Measurements from ENCODE around the gene UFSP2.
"Not testable (repeated sequence)": the region's sequence is repeated elsewhere in the genome, so short reads cannot be mapped to it uniquely, and the experiment has no call there.

The UFSP2 gene

DNA sequence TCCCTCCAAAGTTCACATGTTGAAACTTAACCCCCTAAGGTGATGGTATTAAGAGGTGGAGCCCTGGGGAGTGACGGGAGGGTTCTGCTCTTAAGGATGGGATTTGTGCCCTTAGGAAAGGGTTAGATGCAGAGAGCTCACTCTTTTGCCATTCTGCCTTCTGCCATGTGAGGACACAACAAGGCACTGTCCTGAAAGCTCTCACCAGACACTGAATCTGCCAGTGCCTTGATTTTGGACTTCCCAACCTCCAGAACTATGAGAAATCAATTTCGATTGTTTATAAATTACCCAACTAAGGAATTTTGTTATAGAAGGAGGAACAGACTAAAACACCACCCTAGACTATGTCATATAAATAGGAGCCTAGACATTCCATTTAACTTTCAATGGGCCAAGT lies 41.7 kb downstream of the UFSP2 start:
- no peak for DNase-seq (ENCODE audit: low read depth in 2 of 2)

DNA sequence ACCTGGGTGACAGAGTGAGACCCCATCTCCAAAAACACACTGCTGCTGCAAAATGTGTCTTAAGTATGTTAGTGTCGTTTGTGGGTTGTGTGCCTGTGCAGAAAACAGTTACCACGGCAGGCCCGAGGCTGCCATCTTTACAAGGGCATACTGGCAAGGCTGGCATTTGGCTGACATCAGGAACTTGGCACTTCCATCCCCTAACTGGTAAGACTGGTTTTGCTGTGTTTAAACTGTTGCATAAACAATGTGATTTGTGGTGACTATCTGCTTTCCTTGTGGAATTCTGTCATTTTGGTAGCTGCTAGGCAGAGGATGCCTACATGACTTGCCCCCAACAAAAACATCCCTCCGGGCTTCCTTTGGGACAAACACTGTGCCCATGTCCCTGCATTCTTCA lies 42.3 kb downstream of the UFSP2 start:
- no peak for DNase-seq (ENCODE audit: low read depth in 2 of 2)

- DNase-seq (ENCODE audit: low read depth in 2 of 2): no peak
These were observed 43.0 kb downstream of the UFSP2 start for GRCh38 chr4:185382754-185383153.

DNA sequence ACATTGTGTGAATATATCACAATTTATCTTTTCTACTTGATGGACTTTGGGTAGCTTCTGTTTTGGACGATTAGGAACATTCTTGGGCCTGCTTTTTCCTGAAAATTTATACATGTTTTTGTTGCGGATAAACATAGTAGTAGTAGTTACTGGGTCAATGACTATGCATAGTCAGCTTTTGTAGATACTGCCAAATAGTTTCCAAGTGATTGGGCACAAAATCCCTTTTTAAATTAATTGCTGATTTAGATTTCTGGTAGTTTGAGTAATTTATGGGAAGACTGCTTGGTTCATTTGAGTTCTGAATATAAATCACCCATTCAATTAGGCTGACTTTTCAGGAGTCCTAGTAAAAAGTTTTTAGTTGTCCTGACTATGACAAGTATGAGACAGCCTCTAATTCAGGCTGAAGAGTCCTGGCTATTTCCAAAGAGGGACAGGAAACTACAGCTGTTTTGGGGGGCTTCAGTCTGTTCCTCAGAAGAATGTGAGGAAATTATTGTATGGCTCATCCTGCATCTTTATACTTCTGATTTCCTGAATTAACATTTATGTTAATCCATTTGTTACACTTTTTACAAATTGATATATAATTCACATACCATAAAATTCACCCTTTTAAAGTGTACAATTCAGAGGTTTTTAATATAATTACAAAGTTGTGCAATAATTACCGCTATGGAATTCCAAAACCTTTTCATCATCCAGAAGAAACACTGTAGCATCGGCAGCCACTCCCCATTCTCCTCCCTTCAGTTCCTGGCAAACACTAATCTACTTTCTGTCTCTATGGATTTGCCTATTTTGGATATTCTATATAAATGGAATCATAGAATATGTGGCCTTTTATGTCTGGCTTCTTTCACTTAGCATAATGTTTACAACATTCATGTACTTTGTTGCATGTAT lies 44.2 kb downstream of the UFSP2 start:
- DNase-seq (ENCODE audit: low read depth in 2 of 2): no peak

GRCh38 chr4:185380320-185380719 lies 45.4 kb downstream of the UFSP2 start:
- DNase-seq (ENCODE audit: low read depth in 2 of 2): no peak

GRCh38 chr4:185379326-185380295 lies 46.2 kb downstream of the UFSP2 start:
- DNase-seq (ENCODE audit: low read depth in 2 of 2): no peak

- DNase-seq (ENCODE audit: low read depth in 2 of 2): no peak
These were observed 47.5 kb downstream of the UFSP2 start for GRCh38 chr4:185378264-185378663.

GRCh38 chr4:185374573-185374972 lies 51.2 kb downstream of the UFSP2 start:
- DNase-seq (ENCODE audit: low read depth in 2 of 2): no peak

DNA sequence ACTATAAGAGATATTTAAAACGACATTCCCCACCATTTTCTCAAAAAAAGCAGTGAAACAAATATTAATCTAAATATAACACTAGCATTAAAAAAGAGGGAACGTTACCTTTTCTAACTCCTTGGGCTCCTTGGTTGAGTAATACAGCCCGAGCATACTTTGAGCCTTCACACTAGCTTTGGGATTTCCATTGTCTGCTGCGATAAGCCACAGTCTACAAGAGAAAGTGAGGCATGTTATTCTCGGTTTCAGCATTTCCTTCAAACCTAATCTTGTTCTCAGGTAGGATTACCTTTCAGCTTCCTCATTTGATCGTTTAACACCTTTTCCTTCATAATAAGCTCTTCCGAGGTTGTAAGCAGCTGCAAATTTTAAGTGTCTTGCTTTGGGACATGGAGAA lies 51.7 kb downstream of the UFSP2 start:
- DNase-seq (ENCODE audit: low read depth in 2 of 2): no peak

DNA sequence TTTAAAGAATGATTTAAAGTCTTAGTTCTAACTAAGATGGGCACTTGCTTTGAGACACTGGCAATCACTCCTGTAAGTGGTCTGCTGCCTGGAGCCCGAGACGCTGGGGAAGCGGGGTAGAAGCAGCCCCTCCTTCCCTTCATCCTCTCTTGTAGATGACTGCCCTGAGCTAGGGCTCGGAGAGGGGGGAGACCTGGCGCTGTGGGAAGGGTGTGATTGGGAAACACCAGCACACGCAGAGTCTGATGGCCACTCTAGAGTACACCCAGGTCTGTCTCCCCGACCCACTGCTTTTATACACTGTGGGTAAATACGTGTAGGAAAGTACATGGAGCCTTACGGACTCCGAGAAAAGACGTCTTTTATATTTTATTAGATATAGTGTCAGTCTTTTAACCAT lies 54.1 kb downstream of the UFSP2 start:
- no peak for DNase-seq (ENCODE audit: low read depth in 2 of 2)

DNA sequence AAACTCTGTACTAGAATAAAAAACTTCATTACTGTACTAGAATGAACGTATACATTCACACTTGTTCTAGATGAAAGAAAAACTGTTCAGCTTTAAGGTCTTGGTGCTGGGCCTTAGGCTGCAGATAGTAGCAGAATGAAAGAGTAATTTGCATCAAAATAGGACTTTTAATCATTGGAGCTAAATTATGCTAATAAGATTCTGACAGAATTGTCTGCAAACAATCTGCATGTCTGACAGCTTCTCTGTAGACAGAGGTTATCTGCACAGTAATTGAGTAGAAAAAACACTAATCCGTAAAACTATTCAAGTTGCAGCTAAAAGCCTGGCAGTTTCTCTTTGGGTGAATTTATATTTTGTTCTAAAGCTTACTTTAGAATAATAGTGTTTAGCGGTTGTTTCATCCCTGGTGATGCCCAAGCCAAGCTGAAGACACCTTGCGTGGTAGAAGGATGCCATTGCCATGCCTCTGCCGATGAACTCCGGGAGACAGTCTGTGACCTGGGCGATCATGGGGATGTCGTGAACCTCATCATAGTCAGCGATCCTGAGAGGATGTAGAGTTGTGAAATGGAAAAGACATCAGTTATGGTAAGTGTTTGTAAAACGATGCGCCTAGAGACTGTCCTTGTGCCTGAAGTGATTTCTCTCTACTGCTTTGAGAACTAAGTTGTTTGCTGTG lies 55.4 kb downstream of the UFSP2 start:
- DNase-seq (ENCODE audit: low read depth in 2 of 2): no peak

GRCh38 chr4:185369731-185370130 lies 56.0 kb downstream of the UFSP2 start:
- no peak for DNase-seq (ENCODE audit: low read depth in 2 of 2)

GRCh38 chr4:185364886-185365285 lies 60.9 kb downstream of the UFSP2 start:
- no peak for DNase-seq (ENCODE audit: low read depth in 2 of 2)

DNA sequence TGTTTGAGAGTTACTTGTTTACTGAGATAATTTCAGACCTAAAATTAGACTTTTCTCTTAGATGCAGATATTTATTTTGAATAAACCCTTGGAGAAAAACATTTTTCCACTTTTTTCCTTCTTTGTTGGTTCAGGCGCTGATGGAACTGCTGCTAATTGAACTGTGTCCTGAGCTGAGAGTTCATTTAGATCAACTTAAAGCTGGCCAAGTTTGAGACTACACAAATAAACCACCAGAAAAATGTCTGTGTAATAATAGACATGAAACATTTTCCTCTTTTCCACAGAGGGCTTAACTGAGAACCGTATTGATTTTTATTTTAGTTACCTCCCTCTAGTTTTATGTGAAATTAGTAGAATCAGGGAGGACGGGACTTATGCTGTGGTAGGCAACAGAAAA lies 62.5 kb downstream of the UFSP2 start:
- DNase-seq (ENCODE audit: low read depth in 2 of 2): no peak

- not testable (repeated sequence) for DNase-seq (ENCODE audit: low read depth in 2 of 2)
These were observed 63.2 kb downstream of the UFSP2 start for GRCh38 chr4:185362570-185362969.

DNA sequence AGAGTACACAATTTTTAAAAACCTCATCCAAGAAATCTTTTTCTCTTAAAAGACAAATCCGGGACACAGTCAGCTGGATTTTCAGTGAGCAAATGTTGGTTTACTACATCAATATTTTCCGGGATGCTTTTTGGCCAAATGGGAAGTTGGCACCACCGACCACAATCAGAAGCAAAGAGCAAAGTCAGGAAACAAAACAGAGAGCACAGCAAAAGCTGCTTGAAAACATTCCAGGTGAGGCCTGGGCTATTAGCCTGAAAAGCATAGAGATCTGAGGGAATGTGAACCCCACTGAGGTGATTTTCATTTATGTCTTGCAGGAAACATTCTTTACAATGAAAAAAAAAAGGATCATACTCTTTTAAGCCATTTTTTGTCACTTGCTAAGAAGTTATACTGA lies 63.9 kb downstream of the UFSP2 start:
- DNase-seq (ENCODE audit: low read depth in 2 of 2): no peak

DNA sequence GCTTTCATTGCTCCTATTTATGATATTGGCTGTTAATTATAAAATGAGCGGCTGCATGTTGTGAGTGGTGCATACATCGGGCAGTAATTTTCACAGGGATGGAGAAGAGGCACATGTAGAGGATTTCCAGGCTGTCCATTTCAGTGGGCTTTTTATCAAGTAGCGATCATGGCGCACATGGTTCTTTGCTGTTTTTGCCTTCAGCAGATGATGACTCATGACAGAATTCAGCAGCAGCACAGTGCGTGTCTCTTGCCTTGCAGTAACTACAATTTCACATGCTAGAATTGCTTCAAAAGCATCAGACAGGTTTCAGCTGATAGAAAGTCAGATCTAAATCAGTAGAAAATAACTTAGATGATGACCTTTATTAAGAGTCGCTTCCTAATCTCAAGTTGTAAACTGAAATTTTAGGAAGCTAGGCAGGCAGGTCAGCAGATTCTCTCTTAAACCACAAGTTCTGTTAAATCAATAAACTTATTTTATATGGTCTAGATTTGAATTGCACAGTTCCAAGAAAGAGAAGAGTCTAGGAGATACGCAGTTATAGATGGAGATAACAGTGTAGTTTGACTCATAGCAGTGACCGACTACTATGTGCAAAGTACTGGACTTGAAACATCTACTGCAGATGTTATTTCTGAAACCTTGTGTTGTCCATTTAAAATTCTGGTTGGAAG lies 65.9 kb downstream of the UFSP2 start:
- no peak for DNase-seq (ENCODE audit: low read depth in 2 of 2)

GRCh38 chr4:185358959-185359358 lies 66.8 kb downstream of the UFSP2 start:
- no peak for DNase-seq (ENCODE audit: low read depth in 2 of 2)

DNA sequence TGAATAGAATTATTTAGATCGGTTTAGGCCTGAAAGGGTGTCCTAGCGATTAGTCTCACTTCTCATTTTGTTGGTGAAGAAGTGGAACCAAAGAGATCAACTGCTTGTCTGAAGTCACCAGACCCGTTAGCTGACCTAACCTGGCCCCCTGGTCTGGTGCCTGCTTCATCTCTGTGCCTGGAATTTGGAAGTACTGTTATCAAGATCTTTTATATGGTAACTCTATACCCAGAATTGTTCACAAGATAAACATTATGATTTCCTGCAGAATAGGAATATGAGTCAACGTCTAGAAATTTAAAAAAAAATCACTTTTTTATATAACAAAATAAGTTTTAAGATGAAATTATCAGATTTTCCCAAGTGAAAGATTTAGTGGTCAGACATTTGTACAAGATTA lies 67.2 kb downstream of the UFSP2 start:
- no peak for DNase-seq (ENCODE audit: low read depth in 2 of 2)

DNA sequence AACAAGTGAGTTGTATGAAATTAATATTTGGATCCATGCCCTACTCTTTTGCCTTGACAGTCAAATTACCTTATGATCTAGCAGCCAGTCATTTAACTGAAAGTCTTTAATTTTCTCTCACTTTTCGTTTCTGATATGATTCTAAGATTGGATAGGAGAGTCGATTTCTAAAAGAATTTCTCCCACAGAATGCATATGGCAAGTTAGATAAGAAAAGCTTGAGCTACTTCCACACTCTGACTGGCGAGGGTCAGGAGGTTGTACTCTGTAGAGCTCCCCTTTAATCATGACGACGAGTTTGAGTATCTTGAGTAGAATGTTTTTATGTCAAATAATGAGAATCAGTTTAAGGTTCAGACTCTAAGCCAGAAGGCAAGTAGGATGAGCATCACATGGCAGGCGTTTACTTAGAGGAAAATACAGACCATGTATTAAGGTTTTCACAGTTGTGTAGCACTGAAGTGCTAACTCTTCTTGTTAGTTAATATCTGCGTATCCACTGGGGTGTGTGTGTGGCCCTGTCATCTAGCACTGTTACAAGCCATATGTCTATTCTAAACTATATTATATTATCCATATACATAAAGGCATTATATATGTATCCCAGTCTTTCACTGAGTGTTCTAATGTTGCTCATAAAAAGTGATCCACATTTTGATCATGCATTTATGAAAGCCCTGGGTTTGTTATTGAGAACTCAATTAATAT lies 67.9 kb downstream of the UFSP2 start:
- no peak for DNase-seq (ENCODE audit: low read depth in 2 of 2)

DNA sequence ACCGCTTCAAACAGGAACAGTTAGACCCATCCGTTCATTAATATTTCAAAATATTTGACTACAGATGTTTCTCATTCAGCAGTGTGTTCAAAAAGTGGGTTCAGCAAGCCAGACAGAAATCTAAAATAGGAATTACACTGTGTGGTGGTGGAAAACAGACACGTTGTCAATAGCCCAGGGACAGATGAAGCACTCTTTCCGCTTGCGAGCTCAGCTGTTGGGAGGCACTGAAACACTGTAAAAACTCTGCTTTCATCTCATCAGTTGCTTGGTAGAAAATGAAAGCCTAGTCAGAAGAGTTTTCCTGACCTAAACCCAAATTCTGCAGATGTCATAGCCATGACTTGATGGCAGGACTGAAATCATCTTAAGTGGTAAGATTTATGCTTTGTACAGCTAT lies 68.6 kb downstream of the UFSP2 start:
- no peak for DNase-seq (ENCODE audit: low read depth in 2 of 2)
